ENCODE measurements around the gene SORT1. TPM values are rescaled to one million over a fixed set of nuclear protein-coding genes. Genes with fewer than 3 reads are reported as not detected.

Gene SORT1
- total RNA-seq, 1 donor from 2014 or later, result 52.3 TPM

DNA sequence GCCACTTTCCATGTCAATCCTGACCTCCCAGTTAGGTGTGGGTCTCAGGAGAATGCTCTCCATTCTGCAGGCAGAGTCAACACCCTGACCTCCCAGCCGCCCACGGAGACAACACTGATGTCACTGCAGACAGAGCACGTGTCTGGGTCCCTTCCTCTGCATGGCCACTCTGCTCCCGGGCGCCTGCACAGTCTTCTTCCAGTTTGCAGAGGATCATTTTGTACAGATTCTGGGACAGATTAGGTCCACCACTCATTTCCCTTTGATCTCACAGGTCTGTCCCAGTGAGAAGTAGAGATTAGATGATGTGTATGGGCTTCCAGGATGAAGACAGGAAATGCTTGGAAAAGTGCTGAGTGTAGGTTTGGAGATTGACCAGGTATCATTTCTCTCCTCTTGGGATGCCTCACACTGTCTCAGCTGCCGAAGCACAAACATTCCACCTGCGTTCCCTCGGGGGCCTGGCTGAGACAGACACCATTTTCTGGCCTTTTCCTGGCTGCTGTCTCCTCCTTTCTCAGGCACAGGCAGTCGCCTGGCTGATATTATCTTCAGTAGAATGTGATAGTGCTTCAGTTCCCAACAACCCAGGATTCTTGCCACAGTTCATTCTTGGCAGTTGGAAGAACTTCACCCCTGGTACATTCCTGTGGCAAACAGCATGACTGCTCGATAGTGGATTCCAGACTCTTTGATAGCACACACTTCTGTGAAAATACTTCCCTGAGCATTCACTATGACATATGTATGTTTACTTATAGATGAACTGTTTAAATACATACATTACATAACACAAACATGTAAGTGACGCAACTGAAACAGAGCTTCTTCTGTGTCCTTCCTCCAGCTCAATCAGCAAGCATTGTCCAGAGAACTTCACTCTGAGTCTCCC, 98.8 kb downstream of the SORT1 start:
- H3K36me3 Mint-ChIP-seq, result no peaks in the 10 kb centered on the region
- DNase-seq (ENCODE audit: extremely low spot score, unreplicated experiment), result no peak
- H3K27ac Mint-ChIP-seq, result peak overlapping the region; percentile 81
- peaks cover 16% of the 10 kb centered on the region for H3K4me1 Mint-ChIP-seq (ENCODE audit: unreplicated experiment)
- TF ChIP-seq, protein P1, sequence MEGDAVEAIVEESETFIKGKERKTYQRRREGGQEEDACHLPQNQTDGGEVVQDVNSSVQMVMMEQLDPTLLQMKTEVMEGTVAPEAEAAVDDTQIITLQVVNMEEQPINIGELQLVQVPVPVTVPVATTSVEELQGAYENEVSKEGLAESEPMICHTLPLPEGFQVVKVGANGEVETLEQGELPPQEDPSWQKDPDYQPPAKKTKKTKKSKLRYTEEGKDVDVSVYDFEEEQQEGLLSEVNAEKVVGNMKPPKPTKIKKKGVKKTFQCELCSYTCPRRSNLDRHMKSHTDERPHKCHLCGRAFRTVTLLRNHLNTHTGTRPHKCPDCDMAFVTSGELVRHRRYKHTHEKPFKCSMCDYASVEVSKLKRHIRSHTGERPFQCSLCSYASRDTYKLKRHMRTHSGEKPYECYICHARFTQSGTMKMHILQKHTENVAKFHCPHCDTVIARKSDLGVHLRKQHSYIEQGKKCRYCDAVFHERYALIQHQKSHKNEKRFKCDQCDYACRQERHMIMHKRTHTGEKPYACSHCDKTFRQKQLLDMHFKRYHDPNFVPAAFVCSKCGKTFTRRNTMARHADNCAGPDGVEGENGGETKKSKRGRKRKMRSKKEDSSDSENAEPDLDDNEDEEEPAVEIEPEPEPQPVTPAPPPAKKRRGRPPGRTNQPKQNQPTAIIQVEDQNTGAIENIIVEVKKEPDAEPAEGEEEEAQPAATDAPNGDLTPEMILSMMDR (conservative IDR thresholded peaks at IDR 0.05), result no peak
- H3K9me3 Mint-ChIP-seq, result no peaks in the 10 kb centered on the region
- peaks cover 4% of the 10 kb centered on the region for H3K27me3 Mint-ChIP-seq
- no peak overlapping the region for H3K4me3 Mint-ChIP-seq

DNA sequence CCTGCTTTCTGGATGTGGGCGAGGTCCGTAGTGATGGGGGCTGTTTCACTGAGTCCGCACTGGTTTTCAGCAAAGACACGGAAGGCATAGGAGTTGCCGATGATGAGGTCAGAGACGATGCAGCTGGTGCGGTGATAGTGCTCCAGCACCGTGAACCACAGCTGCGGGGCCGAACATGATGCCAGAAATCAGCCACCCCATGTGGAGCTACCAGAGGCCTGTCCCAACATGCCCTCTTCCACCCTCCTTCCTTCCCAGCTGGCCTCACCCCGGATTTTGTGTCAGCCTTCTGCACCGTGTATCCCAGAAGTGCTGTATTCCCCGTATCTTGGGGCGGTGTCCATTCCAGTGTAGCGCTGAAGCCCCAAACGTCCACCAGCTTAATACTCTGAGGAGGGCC, 100.9 kb downstream of the SORT1 start:
- H3K36me3 Mint-ChIP-seq, result no peaks in the 10 kb centered on the region
- peaks cover 4% of the 10 kb centered on the region for H3K27me3 Mint-ChIP-seq
- H3K4me3 Mint-ChIP-seq, result no peak overlapping the region
- H3K27ac Mint-ChIP-seq, result no peak overlapping the region
- peaks cover 22% of the 10 kb centered on the region for H3K4me1 Mint-ChIP-seq (ENCODE audit: unreplicated experiment)
- H3K9me3 Mint-ChIP-seq, result no peaks in the 10 kb centered on the region
- DNase-seq (ENCODE audit: extremely low spot score, unreplicated experiment), result no peak
- TF ChIP-seq, protein P1 (conservative IDR thresholded peaks at IDR 0.05), result no peak

DNA sequence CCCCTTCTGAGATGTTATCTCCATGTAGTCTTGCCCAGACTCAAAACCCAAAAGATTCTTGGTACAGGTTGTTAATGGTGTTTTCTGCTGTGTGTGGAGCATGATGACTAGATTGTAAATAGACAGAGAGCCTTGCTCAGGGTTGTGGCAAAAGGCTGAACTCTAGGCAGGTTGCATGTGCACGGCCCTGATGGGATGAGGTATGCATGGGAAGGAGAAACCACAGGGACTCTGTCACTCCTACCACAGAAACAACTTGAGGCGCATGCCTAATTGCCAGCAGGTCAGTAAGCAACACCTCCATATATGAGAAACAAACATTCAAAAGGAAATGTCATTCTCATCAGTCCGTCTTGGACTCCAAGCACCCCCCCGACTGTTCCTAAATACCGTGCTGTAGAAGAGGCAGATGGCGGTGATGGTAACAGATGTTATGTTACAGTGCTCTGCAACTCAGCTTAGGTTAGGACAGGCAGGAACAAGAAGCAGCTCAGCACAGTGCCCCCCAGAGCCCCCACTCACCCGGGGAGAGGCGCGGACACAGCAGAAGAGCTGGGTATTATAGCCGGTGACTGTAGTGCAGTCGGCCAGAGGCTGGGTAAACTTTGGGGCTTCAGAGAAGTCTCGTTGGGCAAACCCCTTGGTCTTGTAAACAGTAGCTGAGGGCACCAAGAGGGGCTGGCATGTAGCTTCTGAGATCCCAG, 101.9 kb downstream of the SORT1 start:
- no peak overlapping the region for H3K27ac Mint-ChIP-seq
- no peak for DNase-seq (ENCODE audit: extremely low spot score, unreplicated experiment)
- H3K27me3 Mint-ChIP-seq, result peaks cover 4% of the 10 kb centered on the region
- H3K4me1 Mint-ChIP-seq (ENCODE audit: unreplicated experiment), result peaks cover 22% of the 10 kb centered on the region
- H3K4me3 Mint-ChIP-seq, result no peak overlapping the region
- no peaks in the 10 kb centered on the region for H3K9me3 Mint-ChIP-seq
- TF ChIP-seq, protein P1 (conservative IDR thresholded peaks at IDR 0.05), result no peak
- no peaks in the 10 kb centered on the region for H3K36me3 Mint-ChIP-seq

DNA sequence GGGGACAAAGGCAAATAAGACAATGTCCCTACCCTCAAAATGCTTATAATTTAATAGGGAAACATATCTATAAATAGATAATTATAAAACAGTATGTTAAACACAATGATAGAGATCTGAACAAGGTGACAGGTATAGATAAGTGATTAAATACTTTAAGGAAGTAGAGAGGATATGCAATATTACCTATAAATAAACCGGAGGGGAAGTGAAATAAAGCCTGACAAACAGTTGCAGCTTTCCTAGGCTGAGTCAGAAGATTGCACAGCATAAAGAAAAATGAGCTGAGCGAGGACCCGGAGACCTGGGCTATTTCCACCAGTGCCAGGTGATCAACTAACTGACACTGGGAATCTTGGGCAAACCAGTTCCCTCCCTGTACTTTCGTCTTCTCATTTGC, 103.2 kb downstream of the SORT1 start:
- Mint-ChIP-seq H3K27ac (no peak overlapping the region), H3K4me1 (ENCODE audit: unreplicated experiment) (peaks cover 18% of the 10 kb centered on the region), H3K36me3 (no peaks in the 10 kb centered on the region), H3K9me3 (no peaks in the 10 kb centered on the region), H3K4me3 (no peak overlapping the region), H3K27me3 (peaks cover 4% of the 10 kb centered on the region)
- TF ChIP-seq, protein P1 (conservative IDR thresholded peaks at IDR 0.05), result no peak
- DNase-seq (ENCODE audit: extremely low spot score, unreplicated experiment), result no peak

DNA sequence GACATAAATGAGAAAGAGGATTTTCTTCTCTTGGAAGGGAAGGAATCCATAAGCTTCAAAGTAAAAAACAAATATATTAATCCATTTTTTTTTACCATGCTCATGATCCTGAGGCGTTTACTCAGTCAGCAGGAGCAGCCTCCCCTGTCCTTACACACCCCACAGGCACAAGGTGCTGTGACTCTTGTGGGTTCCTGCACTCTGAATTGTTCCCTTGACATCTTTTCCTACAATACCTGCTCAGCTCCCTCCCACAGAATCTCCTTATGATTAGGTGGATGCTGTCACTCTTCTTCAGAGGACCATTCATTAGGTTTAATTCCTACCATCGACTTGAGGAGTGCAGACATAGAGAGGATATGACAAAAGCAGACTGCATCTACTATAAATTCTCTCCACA, 104.7 kb downstream of the SORT1 start:
- H3K27ac Mint-ChIP-seq, result no peak overlapping the region
- peaks cover 4% of the 10 kb centered on the region for H3K27me3 Mint-ChIP-seq
- no peak overlapping the region for H3K4me3 Mint-ChIP-seq
- H3K4me1 Mint-ChIP-seq (ENCODE audit: unreplicated experiment), result peaks cover 6% of the 10 kb centered on the region
- no peaks in the 10 kb centered on the region for H3K9me3 Mint-ChIP-seq
- TF ChIP-seq, protein P1 (conservative IDR thresholded peaks at IDR 0.05), result no peak
- H3K36me3 Mint-ChIP-seq, result no peaks in the 10 kb centered on the region
- DNase-seq (ENCODE audit: extremely low spot score, unreplicated experiment), result no peak
